ENCODE data around the gene CDK6. TPM values are rescaled to one million over a fixed set of nuclear protein-coding genes. Genes with fewer than 3 reads are reported as not detected.

Gene CDK6
- polyA plus RNA-seq, 1 donor (not counting 4 experiments of a cell fraction or from before 2014, with no cell fraction given), result 53.5 TPM

GRCh38 chr7:92624298-92624996, 211.9 kb downstream of the CDK6 start:
- Histone ChIP-seq H3K4me3 (ENCODE audit: control insufficient read depth in 2 of 3, extremely low read depth in 1 of 3, insufficient read depth in 2 of 3, low read depth in 1 of 3, low read length in 3 of 3) (no peak overlapping the region), H2AFZ (ENCODE audit: control insufficient read depth, low read length) (no peak overlapping the region), H3K4me2 (ENCODE audit: control insufficient read depth, extremely low read depth, insufficient read depth, low read depth, low read length) (no peak overlapping the region), H3K27ac (ENCODE audit: control insufficient read depth, insufficient read depth, low read length) (peak overlapping the region; percentile 66), H3K4me1 (ENCODE audit: control insufficient read depth, extremely low read depth, insufficient read depth, low read length) (peaks cover 51% of the 10 kb centered on the region), H3K9ac (ENCODE audit: control insufficient read depth, extremely low read depth, insufficient read depth, low read length) (no peak overlapping the region), H3K79me2 (ENCODE audit: control insufficient read depth, insufficient read depth, low read length) (peaks cover 59% of the 10 kb centered on the region), H3K9me1 (ENCODE audit: control insufficient read depth, extremely low read depth, insufficient read depth, low read length) (no peaks in the 10 kb centered on the region), H3K36me3 (ENCODE audit: control insufficient read depth in 2 of 2, extremely low read depth in 1 of 2, insufficient read depth in 2 of 2, low read length in 2 of 2) (peaks cover 5 to 27% of the 10 kb centered on the region in 2 experiments), H4K20me1 (ENCODE audit: control insufficient read depth, extremely low read depth, insufficient read depth, low read length) (no peaks in the 10 kb centered on the region), H3K27me3 (ENCODE audit: control insufficient read depth, extremely low read depth, insufficient read depth, low read length) (no peaks in the 10 kb centered on the region), H3K9me3 (ENCODE audit: control insufficient read depth, low read depth, low read length) (no peaks in the 10 kb centered on the region)
- DNase-seq (ENCODE audit: low read depth, low spot score) (no peak), FAIRE-seq (no peak)
- TF ChIP-seq EZH2 (IDR thresholded peaks at IDR 0.05; ENCODE audit: low read length), result no peak
- no peak for TF ChIP-seq CTCF (optimal IDR thresholded peaks at IDR 0.05 in 1 of 3, IDR thresholded peaks at IDR 0.05 in 1 of 3, conservative IDR thresholded peaks at IDR 0.05 in 1 of 3; ENCODE audit: extremely low read depth in 1 of 3, insufficient read depth in 2 of 3, low read length in 3 of 3)
- dilution Hi-C loops (cut with MboI; ENCODE audit: extremely low pct_ligation_motif_present, low sequenced_read_pairs), result no loop called here

- Histone ChIP-seq H3K4me2 (ENCODE audit: control insufficient read depth, extremely low read depth, insufficient read depth, low read depth, low read length) (no peak overlapping the region), H3K9me1 (ENCODE audit: control insufficient read depth, extremely low read depth, insufficient read depth, low read length) (no peaks in the 10 kb centered on the region), H3K79me2 (ENCODE audit: control insufficient read depth, insufficient read depth, low read length) (peaks cover 55% of the 10 kb centered on the region), H3K9me3 (ENCODE audit: control insufficient read depth, low read depth, low read length) (no peaks in the 10 kb centered on the region), H3K4me3 (ENCODE audit: control insufficient read depth in 2 of 3, extremely low read depth in 1 of 3, insufficient read depth in 2 of 3, low read depth in 1 of 3, low read length in 3 of 3) (no peak overlapping the region), H3K27ac (ENCODE audit: control insufficient read depth, insufficient read depth, low read length) (peak overlapping the region; percentile 93), H3K36me3 (ENCODE audit: control insufficient read depth in 2 of 2, extremely low read depth in 1 of 2, insufficient read depth in 2 of 2, low read length in 2 of 2) (peaks cover 5 to 21% of the 10 kb centered on the region in 2 experiments), H3K9ac (ENCODE audit: control insufficient read depth, extremely low read depth, insufficient read depth, low read length) (no peak overlapping the region), H3K27me3 (ENCODE audit: control insufficient read depth, extremely low read depth, insufficient read depth, low read length) (no peaks in the 10 kb centered on the region), H3K4me1 (ENCODE audit: control insufficient read depth, extremely low read depth, insufficient read depth, low read length) (peaks cover 51% of the 10 kb centered on the region), H4K20me1 (ENCODE audit: control insufficient read depth, extremely low read depth, insufficient read depth, low read length) (no peaks in the 10 kb centered on the region), H2AFZ (ENCODE audit: control insufficient read depth, low read length) (no peak overlapping the region)
- no peak for FAIRE-seq
- TF ChIP-seq CTCF (optimal IDR thresholded peaks at IDR 0.05 in 1 of 3, IDR thresholded peaks at IDR 0.05 in 1 of 3, conservative IDR thresholded peaks at IDR 0.05 in 1 of 3; ENCODE audit: extremely low read depth in 1 of 3, insufficient read depth in 2 of 3, low read length in 3 of 3), result no peak
- TF ChIP-seq EZH2 (IDR thresholded peaks at IDR 0.05; ENCODE audit: low read length), result no peak
- dilution Hi-C loops (cut with MboI; ENCODE audit: extremely low pct_ligation_motif_present, low sequenced_read_pairs), result no loop called here
- no peak for DNase-seq (ENCODE audit: low read depth, low spot score)
These were observed 212.8 kb downstream of the CDK6 start for GRCh38 chr7:92623544-92623943.

Measured in keratinocyte (primary cell).